ENCODE data around the gene SPRED1.

SPRED1 gene

GRCh38 chr15:38252481-38253350, at the start of gene SPRED1:
SPRED1 (plus strand) TSS chr15:38252836; CDS start chr15:38253186, 350 bp downstream.
- no peak for DNase-seq

- DNase-seq: no peak
Measured at GRCh38 chr15:38205526-38206272, 46.9 kb upstream of the SPRED1 start.

- no peak for DNase-seq
Measured at GRCh38 chr15:38207621-38208020, 45.0 kb upstream of the SPRED1 start.

DNA sequence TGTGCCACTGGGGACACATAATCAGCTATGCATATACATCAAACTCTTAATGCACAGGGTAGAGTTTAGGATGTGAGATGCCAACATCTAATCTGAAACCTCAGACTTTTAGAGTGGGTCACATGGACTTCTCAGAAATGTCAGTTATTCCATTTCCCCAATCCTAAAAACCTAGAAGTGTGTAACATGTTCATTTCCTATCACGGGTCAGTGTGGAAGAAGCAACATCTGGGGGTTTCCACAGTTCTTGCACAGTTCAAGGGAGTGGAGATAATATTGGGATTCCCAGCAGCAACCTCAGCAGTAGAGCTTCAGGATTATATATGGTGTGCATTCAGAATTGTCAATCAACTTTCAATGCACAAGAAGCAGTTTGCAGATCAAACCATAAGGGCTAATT, 44.4 kb upstream of the SPRED1 start:
- DNase-seq: no peak

DNA sequence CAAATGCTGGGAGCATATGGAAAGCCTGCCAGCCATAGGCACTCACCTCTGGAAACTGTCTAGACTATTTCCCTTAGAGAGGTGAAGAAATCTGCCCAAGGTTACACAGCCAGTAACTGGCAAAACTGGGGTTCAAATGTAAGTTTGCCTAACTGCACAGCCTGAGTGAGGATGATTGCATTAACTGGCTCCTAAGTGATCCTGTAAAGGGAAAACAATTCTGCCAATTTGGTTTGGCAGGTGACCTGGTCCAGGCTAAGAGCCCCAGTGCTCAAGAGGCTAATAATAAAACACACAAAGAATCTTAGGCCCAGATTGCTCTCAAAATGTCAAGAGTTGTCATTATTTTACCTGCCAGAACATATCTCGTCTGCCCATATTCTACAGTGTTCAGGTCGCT, 43.9 kb upstream of the SPRED1 start:
- DNase-seq: no peak

DNA sequence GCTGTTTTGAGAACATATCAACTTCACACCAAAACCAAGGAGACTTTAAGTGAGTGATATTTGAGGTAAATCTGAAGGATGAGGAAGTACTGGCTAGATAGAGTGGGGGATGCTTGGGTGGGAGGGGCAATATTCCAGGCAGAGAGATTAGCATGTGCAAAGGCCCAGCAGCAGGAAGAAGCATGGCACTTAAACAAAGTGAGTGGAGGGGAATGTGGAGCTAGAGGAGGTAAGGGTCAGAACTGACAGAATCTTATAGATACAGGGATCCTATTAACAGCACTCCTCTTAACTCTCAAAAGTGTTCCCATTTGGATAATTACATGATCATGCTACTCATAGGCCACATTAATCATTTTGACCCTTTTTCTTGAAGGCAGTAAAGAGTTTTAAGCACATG, 41.4 kb upstream of the SPRED1 start:
- no peak for DNase-seq

- DNase-seq: no peak
Measured at GRCh38 chr15:38211811-38212210, 40.8 kb upstream of the SPRED1 start.

DNA sequence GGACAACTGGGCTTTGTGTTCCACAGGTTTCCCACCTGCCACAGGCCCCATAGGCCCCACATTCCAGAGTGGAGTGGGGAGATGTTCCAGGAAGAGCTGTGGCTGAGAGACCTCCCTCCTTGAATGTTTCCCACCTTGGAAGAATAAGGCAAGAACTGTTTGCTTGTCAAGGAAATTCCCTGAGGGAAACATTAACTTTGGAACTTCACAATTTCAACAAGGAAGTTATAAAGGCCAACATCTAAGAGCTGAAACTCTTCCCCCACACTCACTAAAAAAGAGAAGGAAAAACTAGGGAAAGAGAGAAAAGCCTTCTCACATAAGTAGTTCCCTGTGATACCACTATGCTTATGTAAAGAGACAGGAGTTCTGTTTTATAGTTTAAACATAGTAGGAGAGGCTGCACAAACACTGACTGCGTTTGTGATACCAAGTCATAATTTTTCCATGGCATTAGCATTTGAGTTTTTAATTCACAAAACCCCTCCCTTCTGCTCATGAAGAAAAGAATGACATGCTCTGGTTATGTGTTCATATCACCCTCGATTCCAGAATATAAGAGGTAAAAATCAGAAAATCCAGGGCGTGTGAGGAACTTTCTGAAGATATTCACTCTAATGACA, 39.8 kb upstream of the SPRED1 start:
- DNase-seq: no peak

GRCh38 chr15:38213356-38213755, 39.3 kb upstream of the SPRED1 start:
- DNase-seq: no peak

DNA sequence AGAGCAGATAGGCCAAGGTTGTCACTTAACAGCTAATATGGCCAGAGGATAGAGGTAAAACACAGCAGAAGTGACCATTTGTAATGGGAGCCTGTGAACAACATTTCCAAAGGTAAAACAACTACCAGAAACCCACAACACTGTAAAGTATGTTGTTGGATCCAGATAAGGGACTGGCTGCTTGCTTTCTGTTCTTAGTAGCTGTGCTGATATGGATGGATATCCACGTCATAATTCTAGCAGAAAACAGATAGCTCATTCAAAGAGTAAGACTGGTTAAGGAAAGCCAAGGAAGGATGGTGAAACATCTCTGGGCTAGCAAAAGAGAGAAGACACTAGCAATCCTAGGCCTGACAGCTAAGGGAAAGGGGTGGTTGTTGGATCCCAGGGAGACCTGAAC, 36.9 kb upstream of the SPRED1 start:
- no peak for DNase-seq

- no peak for DNase-seq
Measured at GRCh38 chr15:38216763-38217162, 35.9 kb upstream of the SPRED1 start.

DNA sequence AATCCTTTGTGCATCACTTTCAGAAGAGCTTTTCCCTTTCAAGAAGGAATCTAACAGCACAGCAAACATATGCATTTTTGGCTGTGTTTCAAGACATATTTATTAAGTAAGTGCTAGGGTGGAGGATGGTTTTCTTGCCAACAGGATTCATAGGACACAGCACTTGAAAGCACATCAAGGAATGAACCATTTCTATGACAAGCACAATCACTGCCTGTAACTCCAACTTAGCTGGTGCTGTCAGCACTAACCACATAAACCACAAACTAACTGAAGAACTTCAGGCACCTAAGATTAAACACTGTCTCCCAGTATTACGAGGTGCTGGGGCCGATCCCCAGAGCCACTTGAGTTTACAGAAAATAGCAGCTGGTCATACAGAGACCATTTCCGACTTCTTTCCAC, 35.4 kb upstream of the SPRED1 start:
- no peak for DNase-seq

DNA sequence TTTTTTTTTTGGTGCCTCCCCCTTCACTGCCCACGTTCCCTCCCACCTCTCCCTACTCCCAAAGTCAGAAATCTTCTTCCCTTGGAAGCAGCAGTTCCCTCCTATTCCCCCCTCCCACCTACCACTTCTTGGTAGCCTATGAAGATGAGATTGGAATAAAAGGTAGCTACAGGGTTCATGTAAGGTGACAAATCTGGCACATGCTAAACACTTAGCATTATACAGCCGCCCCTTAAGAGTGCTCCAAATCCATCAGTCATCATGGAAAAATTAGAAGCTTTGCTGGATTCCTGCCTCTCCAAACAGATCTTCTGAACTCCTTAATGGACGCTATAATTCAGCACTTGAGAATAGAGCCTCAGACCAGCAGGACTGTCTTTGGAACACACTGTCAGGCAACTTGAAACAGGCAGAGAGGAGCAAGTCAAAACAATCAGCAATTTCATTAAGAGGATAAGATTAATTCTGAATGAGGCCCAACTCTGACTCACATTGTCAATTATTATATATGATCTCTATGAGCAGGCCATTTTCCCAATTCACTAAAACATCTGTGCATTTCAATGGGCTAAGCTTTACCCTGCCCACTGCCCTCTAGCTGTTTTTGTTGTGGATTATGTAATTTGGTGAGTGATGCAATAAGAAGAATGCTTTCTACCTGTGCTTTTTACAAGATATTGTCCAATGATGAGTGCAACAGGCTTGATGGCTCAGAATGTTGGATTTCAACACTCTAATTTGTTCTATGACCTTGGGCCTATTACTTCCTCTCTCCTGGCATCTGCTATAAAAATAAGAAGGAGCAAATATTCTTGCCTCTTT, 34.6 kb upstream of the SPRED1 start:
- DNase-seq: no peak

DNA sequence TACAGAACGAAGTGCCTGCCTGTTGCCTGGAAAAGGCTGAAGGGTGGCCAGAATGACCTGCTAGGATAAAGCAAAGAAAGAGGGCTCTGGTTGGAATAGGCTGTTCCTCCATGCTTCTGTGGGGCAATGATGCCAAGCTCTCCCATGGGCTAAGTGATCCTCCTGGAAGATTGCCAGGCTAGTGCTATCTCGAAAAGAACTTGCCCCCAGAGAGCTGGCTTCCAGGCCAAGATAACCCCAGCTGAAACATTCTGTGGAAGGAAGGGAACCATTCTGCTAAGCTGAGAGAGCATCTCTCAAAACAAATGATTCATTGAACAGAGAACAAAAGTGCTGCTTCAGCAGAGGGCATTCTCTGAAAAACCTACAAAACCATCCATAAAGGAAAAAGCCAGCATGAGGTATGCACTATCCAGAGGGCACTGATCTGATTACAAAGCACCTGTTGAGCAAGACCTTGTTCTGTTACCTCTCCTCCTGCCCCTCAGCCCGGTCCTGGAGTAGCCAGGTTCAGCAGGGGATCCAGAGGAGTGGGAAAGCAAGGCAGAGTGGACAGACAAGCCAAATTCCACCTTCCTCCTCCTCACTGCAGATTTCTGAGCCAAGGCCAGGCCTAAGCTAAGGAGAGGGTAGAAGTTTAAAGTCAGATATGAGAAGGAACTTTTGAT, 31.9 kb upstream of the SPRED1 start:
- no peak for DNase-seq

DNA sequence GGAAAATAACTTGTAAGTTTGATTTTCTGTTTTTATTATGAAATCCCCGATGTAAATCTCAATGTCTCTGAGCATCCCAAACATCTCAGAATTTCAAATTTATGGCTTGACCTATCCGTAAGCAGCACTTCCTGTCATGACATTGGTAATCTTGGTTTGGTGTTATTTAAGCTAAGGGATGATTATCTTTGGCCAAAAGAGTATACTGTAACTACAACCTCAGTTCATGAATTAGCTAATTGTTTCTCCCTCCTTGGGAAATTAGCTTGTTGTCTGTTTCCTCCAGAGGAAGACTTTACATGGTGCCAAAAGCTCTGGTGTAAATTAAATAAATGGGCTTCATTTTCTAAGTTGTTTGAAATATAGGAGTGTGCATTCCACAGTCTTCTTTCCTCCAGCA, 28.1 kb upstream of the SPRED1 start:
- DNase-seq: no peak

DNA sequence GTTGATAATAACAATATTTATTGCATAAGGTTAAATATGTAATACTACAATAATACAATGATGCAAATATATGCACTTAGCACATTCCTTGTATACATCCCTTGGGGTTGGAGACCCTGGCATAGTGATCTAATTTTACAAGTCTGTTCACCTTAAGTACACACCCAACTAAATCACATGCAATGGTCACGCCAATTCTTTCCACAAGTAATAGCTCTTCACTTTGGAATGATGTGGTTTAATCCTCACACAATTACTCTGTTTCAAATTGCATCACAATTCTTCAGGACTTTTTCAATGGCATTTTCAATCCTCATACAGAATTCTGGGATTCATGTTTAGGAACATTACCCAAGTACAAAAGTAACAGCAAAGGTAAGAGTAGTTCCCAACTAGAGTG, 27.3 kb upstream of the SPRED1 start:
- DNase-seq: no peak

- no peak for DNase-seq
Measured at GRCh38 chr15:38226608-38227266, 25.9 kb upstream of the SPRED1 start.

GRCh38 chr15:38227941-38228340, 24.7 kb upstream of the SPRED1 start:
- DNase-seq: no peak

DNA sequence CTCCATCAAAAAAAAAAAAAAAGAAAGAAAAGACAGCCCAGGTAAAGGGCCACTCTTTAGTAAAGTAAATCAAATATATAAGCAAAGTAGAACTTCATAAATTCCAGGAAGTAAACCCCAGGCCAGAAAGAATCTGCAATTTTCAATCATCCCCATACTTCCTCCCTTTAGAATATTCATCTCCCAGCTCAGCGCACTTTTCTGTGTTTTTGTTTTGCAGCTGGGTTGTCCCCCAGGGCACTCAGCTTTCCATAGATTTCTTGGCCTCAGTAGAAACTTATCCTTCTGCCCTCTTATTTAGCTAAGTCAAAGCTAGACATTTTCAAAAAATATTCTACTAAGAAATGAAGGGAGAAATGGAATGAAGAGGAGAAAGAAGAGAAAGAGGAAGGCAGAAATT, 24.0 kb upstream of the SPRED1 start:
- no peak for DNase-seq

GRCh38 chr15:38229705-38230310, 22.8 kb upstream of the SPRED1 start:
- no peak for DNase-seq

DNA sequence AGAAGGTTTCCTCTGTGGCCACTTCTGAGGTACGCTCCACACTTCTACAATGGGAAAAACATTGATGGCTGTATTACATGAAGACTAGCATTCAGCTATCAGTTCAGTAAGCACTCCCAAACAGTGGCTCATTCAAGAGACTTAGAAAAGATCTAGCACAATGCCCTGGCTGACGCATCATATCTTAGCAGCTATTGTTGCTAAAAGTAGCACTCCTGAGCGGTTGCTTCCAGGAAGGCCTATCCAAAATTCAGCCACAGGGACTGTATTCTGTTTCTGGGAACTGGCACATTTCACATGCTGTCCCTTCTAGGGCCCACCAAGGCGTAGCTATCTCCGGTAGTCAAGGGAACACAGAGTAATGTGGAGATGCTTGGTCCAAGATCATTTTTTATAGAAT, 21.2 kb upstream of the SPRED1 start:
- no peak for DNase-seq
